Spleen (tissue), 11 donors: ENCODE results near the gene AGO4. TPM values are rescaled to one million over a fixed set of nuclear protein-coding genes. Genes with fewer than 3 reads are reported as not detected.

Experiments used
- DNase-seq: peaks from one replicate; pipeline ENCODE4 v3.0.0-alpha.2; 2020
- H3K27ac ChIP-seq, 8 donors: fragments of 200-600 bp; sonication (generic) in 7 of 8; 1 replicate in 4 of 8; 2 replicates in 4 of 8; pipeline versions ENCODE4 v1.5.0 to v1.8.0; 2016 to 2021; ENCODE audit warnings: inconsistent platforms in 4 of 8, mild to moderate bottlenecking in 4 of 8, moderate library complexity in 1 of 8
- H3K27me3 ChIP-seq, 7 donors: fragments of 200-600 bp; sonication (generic) in 6 of 7; replicated peaks in 1 of 7; 1 replicate in 4 of 7; 2 replicates in 3 of 7; pipeline versions ENCODE4 v1.5.0 to v1.8.0; 2016 to 2021; ENCODE audit warnings: inconsistent platforms in 3 of 7, mild to moderate bottlenecking in 1 of 7
- H3K36me3 ChIP-seq, 6 donors: fragments of 200-600 bp; sonication (generic) in 5 of 6; 1 replicate in 4 of 6; 2 replicates in 2 of 6; pipeline versions ENCODE4 v1.5.0 to v1.8.0; 2016 to 2021; ENCODE audit warnings: inconsistent platforms in 2 of 6
- H3K4me1 ChIP-seq, 6 donors: fragments of 200-600 bp; sonication (generic) in 5 of 6; 1 replicate in 3 of 6; 2 replicates in 3 of 6; pipeline versions ENCODE4 v1.5.0 to v1.8.0; 2016 to 2021; ENCODE audit warnings: inconsistent platforms in 3 of 6
- H3K4me3 ChIP-seq, 8 donors: fragments of 200-600 bp; sonication (generic) in 7 of 8; 1 replicate in 4 of 8; 2 replicates in 4 of 8; pipeline versions ENCODE4 v1.5.0 to v1.8.0; 2016 to 2021; ENCODE audit warnings: inconsistent platforms in 4 of 8, mild to moderate bottlenecking in 4 of 8, moderate library complexity in 2 of 8
- H3K9me3 ChIP-seq, 8 donors: fragments of 200-600 bp; sonication (generic) in 7 of 8; 1 replicate in 4 of 8; 2 replicates in 4 of 8; pipeline versions ENCODE4 v1.5.0 to v1.8.0; 2016 to 2021; ENCODE audit warnings: inconsistent platforms in 4 of 8
- POLR2A ChIP-seq, 3 donors: fragments of 450-650 bp; IDR thresholded peaks; one replicate each; pipeline ENCODE4 v1.5.1; 2017; ENCODE audit warnings: antibody characterized with exemption in 3 of 3, mild to moderate bottlenecking in 1 of 3
- POLR2AphosphoS5 ChIP-seq, 3 donors: sonication (generic); formaldehyde crosslinking; IDR thresholded peaks; one replicate each; pipeline ENCODE4 v1.5.1; 2017; ENCODE audit warnings: antibody characterized with exemption in 3 of 3
- WGBS, 5 donors: extraction: QIAGEN DNeasy Blood & Tissue Kit in 3 of 5; methylation state at CpG; one replicate each; pipeline versions ENCODE4 v1.1.5 to v1.1.7; 2013 to 2018; 5-methylcytosine and 5-hydroxymethylcytosine counted together
- intact Hi-C: fragments of 100-400 bp; cut with DNase I; formaldehyde crosslinking; loops from one replicate; pipeline ENCODE4 v1.15.0; 2023; ENCODE audit warnings: low total_unique reads
- polyA plus RNA-seq, 3 donors: library from polyadenylated mRNA; stranded (reverse); fragments of 200-250 nt; gene quantifications; one replicate each; pipeline ENCODE4 v1.2.1, GENCODE V29; 2013
- total RNA-seq, 7 donors: library from RNA; depleted of rRNA in 3 of 7; stranded (reverse); fragments of >200 nt in 3 of 7; fragmentation: NEBNext Ultra II Directional in 4 of 7; extraction: Animal tissue kit (Norgen Biotek cat#: 25700) in 4 of 7; gene quantifications; one replicate each; pipeline versions ENCODE4 v1.1.0 to v1.2.1, GENCODE V29; 2016 to 2021
- TF ChIP-seq, protein P1 (sequence below), 11 experiments: fragments of 200-600 bp in 7 of 11; fragments of 450-650 bp in 4 of 11; sonication (generic) in 4 of 11; IDR thresholded peaks in 8 of 11; conservative IDR thresholded peaks in 3 of 11; 1 replicate in 7 of 11; 2 replicates in 4 of 11; pipeline versions ENCODE4 v1.4.0 to v1.8.0; 2016 to 2021; ENCODE audit warnings: antibody characterized with exemption in 11 of 11, inconsistent platforms in 4 of 11, mild to moderate bottlenecking in 1 of 11
- donor health status: healthy with polysubstance abuse.
- donor health status: DM: no; HTN: no; CAD: no; lungs with moderate emphysema.
- donor health status: DM: no; HTN: no; CAD: no.
- donor health status: Bipolar disorder and iron deficiency.
- donor health status: healthy.
- donor health status: DM: no; HTN: no; CAD: no.
- donor health status: DM: yes; HTN: yes; CAD: no.

The AGO4 gene
- total and polyA plus RNA-seq, 10 donors: 6.4 to 73.3 (median 31.7) TPM

DNA sequence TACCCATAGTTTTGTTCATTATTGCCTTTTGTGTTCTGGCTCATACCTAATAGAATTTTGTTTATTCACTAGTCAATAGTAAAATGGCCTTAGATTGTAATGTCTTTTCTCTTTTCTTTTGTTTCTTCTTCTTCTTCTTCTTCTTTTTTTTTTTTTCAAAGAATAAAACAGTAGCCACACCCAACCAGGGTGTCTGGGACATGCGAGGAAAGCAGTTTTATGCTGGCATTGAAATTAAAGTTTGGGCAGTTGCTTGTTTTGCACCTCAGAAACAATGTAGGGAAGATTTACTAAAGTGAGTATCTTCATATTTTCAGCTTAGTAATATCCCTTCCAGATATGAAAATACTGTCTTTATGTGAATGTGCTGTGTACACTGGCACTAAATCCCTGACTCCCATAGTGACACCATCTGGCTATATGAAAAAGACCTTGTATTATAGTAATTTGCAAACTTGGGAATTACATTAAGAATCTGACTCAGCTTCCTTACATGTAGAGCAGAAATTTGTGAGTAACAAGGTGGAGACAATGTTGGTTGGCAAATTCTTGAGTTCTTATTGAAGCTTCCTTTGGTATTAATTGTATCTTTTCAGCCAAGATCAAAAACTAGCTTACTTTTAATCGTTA lies 24.6 kb downstream of the AGO4 start:
- no peak for DNase-seq
- Histone ChIP-seq H3K9me3 (peaks cover 0 to 12% (median 0%) of the 10 kb centered on the region in 8 donors), H3K36me3 (peaks cover 0 to 100% (median 92%) of the 10 kb centered on the region in 6 donors), H3K27ac (no peak overlapping the region), H3K4me3 (no peak overlapping the region), H3K4me1 (no peaks in the 10 kb centered on the region), H3K27me3 (no peaks in the 10 kb centered on the region)
- intact Hi-C loops: no loop called here
- WGBS, 5 donors: 93 to 100% (median 96%) methylated on average over 2 of the region's 2 CpGs
- TF ChIP-seq, protein P1, sequence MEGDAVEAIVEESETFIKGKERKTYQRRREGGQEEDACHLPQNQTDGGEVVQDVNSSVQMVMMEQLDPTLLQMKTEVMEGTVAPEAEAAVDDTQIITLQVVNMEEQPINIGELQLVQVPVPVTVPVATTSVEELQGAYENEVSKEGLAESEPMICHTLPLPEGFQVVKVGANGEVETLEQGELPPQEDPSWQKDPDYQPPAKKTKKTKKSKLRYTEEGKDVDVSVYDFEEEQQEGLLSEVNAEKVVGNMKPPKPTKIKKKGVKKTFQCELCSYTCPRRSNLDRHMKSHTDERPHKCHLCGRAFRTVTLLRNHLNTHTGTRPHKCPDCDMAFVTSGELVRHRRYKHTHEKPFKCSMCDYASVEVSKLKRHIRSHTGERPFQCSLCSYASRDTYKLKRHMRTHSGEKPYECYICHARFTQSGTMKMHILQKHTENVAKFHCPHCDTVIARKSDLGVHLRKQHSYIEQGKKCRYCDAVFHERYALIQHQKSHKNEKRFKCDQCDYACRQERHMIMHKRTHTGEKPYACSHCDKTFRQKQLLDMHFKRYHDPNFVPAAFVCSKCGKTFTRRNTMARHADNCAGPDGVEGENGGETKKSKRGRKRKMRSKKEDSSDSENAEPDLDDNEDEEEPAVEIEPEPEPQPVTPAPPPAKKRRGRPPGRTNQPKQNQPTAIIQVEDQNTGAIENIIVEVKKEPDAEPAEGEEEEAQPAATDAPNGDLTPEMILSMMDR (IDR thresholded peaks at IDR 0.05 in 8 of 11, conservative IDR thresholded peaks at IDR 0.05 in 3 of 11): no peak
- TF ChIP-seq POLR2AphosphoS5 (IDR thresholded peaks at IDR 0.05): no peak
- no peak for TF ChIP-seq POLR2A (IDR thresholded peaks at IDR 0.05)

DNA sequence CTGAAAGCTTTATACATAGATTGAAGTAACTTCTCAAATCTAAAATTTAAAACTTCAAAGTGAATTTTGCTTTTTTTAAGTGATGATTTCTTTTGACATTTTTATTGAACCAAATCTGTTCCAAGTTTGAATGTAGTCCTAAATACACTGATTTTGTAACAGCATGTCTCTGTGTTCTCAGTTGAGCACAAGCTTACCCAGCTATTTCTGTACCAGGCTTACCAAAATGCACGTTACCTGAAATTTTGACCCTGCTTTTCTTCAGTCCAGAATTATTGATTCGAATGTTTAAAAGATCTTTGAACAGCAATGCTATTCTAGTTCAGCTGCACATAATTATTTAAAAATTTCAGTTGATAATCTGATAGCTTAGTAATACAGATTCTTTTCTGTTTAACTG lies 25.6 kb downstream of the AGO4 start:
- no peaks in the 10 kb centered on the region for H3K4me1 ChIP-seq
- intact Hi-C loops: no loop called here
- H3K27ac ChIP-seq: no peak overlapping the region
- no peaks in the 10 kb centered on the region for H3K27me3 ChIP-seq
- peaks cover 0 to 12% (median 0%) of the 10 kb centered on the region in 8 donors for H3K9me3 ChIP-seq
- TF ChIP-seq, protein P1 (IDR thresholded peaks at IDR 0.05 in 8 of 11, conservative IDR thresholded peaks at IDR 0.05 in 3 of 11): no peak
- TF ChIP-seq POLR2AphosphoS5 (IDR thresholded peaks at IDR 0.05): no peak
- no peak for TF ChIP-seq POLR2A (IDR thresholded peaks at IDR 0.05)
- H3K36me3 ChIP-seq: peaks cover 0 to 100% (median 89%) of the 10 kb centered on the region in 6 donors
- no peak overlapping the region for H3K4me3 ChIP-seq
- no peak for DNase-seq
- WGBS, 5 donors: 91 to 97% (median 96%) methylated on average over 2 of the region's 2 CpGs

DNA sequence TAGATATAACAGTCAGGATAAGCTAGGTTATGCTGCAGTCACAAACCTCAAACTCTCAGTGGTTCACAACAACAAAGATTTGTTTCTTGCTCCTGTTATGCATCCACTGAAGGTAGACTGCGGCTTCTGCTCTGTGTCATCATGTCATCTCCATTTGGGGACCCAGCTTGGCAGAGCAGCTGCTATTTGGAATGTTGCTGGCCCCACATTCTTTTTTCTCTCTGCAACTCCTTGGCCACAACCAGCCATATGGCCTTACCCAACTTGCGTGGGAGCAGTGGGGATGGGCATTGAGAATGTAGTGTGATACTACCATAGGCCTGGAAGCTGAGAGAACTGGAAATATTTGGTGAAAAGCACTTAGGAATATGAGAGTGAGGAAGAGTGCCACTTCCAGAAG lies 26.4 kb downstream of the AGO4 start:
- TF ChIP-seq POLR2AphosphoS5 (IDR thresholded peaks at IDR 0.05): no peak
- TF ChIP-seq, protein P1 (IDR thresholded peaks at IDR 0.05 in 8 of 11, conservative IDR thresholded peaks at IDR 0.05 in 3 of 11): no peak
- no peak for TF ChIP-seq POLR2A (IDR thresholded peaks at IDR 0.05)
- WGBS, 5 donors: 89 to 100% (median 95%) methylated on average over 2 of the region's 2 CpGs
- H3K27ac ChIP-seq: no peak overlapping the region
- DNase-seq: no peak
- intact Hi-C loops: no loop called here
- H3K4me3 ChIP-seq: no peak overlapping the region
- peaks cover 0 to 12% (median 0%) of the 10 kb centered on the region in 8 donors for H3K9me3 ChIP-seq
- H3K36me3 ChIP-seq: peaks cover 0 to 100% (median 86%) of the 10 kb centered on the region in 6 donors
- H3K27me3 ChIP-seq: no peaks in the 10 kb centered on the region
- no peaks in the 10 kb centered on the region for H3K4me1 ChIP-seq

DNA sequence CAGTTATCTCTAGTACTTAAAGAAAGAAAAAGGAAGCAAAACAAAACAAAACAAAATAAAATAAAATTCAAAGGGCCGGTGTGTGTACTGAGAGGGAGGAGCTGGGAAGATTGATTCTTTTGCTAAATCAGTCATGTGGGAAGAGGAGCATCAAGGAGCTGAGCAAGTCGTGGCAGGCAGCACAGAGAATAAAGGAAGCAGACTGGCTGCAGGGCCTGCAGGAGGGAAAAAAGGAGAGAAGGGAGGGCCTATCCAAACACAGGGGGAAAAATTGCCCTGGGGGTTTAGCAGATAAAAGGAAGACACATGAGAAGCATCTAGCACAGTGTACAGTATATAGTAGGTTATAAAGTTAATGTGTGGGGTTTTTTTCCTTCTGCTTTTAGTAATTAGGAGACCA lies 27.6 kb downstream of the AGO4 start:
- Histone ChIP-seq H3K4me1 (no peaks in the 10 kb centered on the region), H3K27me3 (no peaks in the 10 kb centered on the region), H3K4me3 (no peak overlapping the region), H3K36me3 (peaks cover 0 to 100% (median 86%) of the 10 kb centered on the region in 6 donors), H3K9me3 (peaks cover 0 to 12% (median 0%) of the 10 kb centered on the region in 8 donors), H3K27ac (no peak overlapping the region)
- no peak for TF ChIP-seq POLR2A (IDR thresholded peaks at IDR 0.05)
- no peak for TF ChIP-seq POLR2AphosphoS5 (IDR thresholded peaks at IDR 0.05)
- TF ChIP-seq, protein P1 (IDR thresholded peaks at IDR 0.05 in 8 of 11, conservative IDR thresholded peaks at IDR 0.05 in 3 of 11): no peak
- intact Hi-C loops: no loop called here
- DNase-seq: no peak
- 67 to 76% (median 73%) methylated on average over 2 of the region's 2 CpGs for WGBS, 5 donors
